Neural progenitor cell (in vitro differentiated cells): ENCODE data around the gene ZC3H18.

Experiments used
- EZH2 ChIP-seq: fragments of 200-600 bp; sonication (generic); IDR thresholded peaks from 2 replicates; pipeline ENCODE4 v1.6.1; 2017; ENCODE audit warnings: antibody characterized with exemption, mild to moderate bottlenecking, moderate library complexity
- TF ChIP-seq, protein P1 (sequence below): fragments of 200-600 bp; sonication (generic); IDR thresholded peaks from 2 replicates; pipeline ENCODE4 v1.5.1; 2017; ENCODE audit warnings: antibody characterized with exemption, mild to moderate bottlenecking

DNA sequence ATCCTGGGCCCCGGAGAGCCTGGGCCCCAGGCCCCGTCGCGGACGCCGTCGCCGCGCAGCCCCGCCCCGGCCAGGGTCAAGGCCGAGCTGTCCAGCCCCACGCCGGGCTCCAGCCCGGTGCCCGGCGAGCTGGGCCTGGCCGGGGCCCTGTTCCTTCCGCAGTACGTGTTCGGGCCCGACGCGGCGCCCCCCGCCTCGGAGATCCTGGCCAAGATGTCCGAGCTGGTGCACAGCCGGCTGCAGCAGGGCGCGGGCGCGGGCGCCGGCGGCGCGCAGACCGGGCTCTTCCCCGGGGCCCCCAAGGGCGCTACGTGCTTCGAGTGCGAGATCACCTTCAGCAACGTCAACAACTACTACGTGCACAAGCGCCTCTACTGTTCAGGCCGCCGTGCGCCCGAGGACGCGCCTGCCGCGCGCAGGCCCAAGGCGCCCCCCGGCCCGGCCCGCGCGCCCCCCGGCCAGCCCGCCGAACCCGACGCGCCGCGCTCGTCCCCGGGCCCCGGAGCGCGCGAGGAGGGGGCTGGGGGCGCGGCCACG is 36.8 kb upstream of the ZC3H18 start:
- no peak for TF ChIP-seq EZH2
- TF ChIP-seq, protein P1, sequence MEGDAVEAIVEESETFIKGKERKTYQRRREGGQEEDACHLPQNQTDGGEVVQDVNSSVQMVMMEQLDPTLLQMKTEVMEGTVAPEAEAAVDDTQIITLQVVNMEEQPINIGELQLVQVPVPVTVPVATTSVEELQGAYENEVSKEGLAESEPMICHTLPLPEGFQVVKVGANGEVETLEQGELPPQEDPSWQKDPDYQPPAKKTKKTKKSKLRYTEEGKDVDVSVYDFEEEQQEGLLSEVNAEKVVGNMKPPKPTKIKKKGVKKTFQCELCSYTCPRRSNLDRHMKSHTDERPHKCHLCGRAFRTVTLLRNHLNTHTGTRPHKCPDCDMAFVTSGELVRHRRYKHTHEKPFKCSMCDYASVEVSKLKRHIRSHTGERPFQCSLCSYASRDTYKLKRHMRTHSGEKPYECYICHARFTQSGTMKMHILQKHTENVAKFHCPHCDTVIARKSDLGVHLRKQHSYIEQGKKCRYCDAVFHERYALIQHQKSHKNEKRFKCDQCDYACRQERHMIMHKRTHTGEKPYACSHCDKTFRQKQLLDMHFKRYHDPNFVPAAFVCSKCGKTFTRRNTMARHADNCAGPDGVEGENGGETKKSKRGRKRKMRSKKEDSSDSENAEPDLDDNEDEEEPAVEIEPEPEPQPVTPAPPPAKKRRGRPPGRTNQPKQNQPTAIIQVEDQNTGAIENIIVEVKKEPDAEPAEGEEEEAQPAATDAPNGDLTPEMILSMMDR = no peak
